Inferior parietal cortex (tissue), 1 donor: Measurements from ENCODE around the gene FERMT3.

Experiments used
- DNase-seq: peaks from one replicate; pipeline ENCODE4 v3.0.0-alpha.2; 2016; ENCODE audit errors: extremely low spot score

The FERMT3 gene

GRCh38 chr11:64220798-64221197 is 14.3 kb downstream of the FERMT3 start:
- no peak for DNase-seq

- no peak for DNase-seq
Observed at GRCh38 chr11:64222651-64223000, 16.1 kb downstream of the FERMT3 start.

GRCh38 chr11:64223001-64223651 is 16.6 kb downstream of the FERMT3 start:
- DNase-seq, result no peak

GRCh38 chr11:64224151-64224890 is 17.8 kb downstream of the FERMT3 start:
- no peak for DNase-seq

GRCh38 chr11:64224891-64225607 is 18.5 kb downstream of the FERMT3 start:
- DNase-seq, result no peak

GRCh38 chr11:64225608-64226506 is 19.3 kb downstream of the FERMT3 start, which contains the start of the genes NUDT22 and TRPT1:
Gene NUDT22, plus strand, starts transcription at chr11:64226274. Its CDS starts 379 bp downstream, at chr11:64226653.
Gene TRPT1, minus strand, starts transcription at chr11:64226186. Its CDS starts 326 bp downstream, at chr11:64225860.
- DNase-seq, result peak; percentile 89

GRCh38 chr11:64226507-64227051 is 20.1 kb downstream of the FERMT3 start:
- DNase-seq, result no peak

- DNase-seq, result no peak
Observed at GRCh38 chr11:64227405-64227956, 21.0 kb downstream of the FERMT3 start.

GRCh38 chr11:64229090-64229743 is 22.7 kb downstream of the FERMT3 start:
- no peak for DNase-seq

- no peak for DNase-seq
Observed at GRCh38 chr11:64229744-64230170, 23.2 kb downstream of the FERMT3 start.

- DNase-seq, result peak; percentile 93
Observed at GRCh38 chr11:64230171-64230984, 23.9 kb downstream of the FERMT3 start, which contains the start of gene DNAJC4. Gene DNAJC4, plus strand, starts transcription at chr11:64230548. Its CDS starts 307 bp downstream, at chr11:64230855.

GRCh38 chr11:64230985-64231365 is 24.5 kb downstream of the FERMT3 start:
- DNase-seq, result no peak

GRCh38 chr11:64231546-64231945 is 25.0 kb downstream of the FERMT3 start:
- DNase-seq, result no peak

GRCh38 chr11:64232182-64232966 is 25.9 kb downstream of the FERMT3 start:
- DNase-seq, result no peak

- no peak for DNase-seq
Observed at GRCh38 chr11:64232967-64233315, 26.4 kb downstream of the FERMT3 start.

- DNase-seq, result peak; percentile 36
Observed at GRCh38 chr11:64233913-64234586, 27.5 kb downstream of the FERMT3 start, which contains the start of gene VEGFB. Gene VEGFB, plus strand, starts transcription at chr11:64234584. Its CDS starts 250 bp downstream, at chr11:64234834.

- no peak for DNase-seq
Observed at GRCh38 chr11:64234647-64235379, 28.3 kb downstream of the FERMT3 start.
